Spleen (tissue), 11 donors: ENCODE data around the gene VPS37B. TPM values are rescaled to one million over a fixed set of nuclear protein-coding genes. Genes with fewer than 3 reads are reported as not detected.

ENCODE experiments used
- DNase-seq: peaks from one replicate; pipeline ENCODE4 v3.0.0-alpha.2; 2020
- H3K27ac ChIP-seq, 8 donors: fragments of 200-600 bp; sonication (generic) in 7 of 8; 1 replicate in 4 of 8; 2 replicates in 4 of 8; pipeline versions ENCODE4 v1.5.0 to v1.8.0; 2016 to 2021; ENCODE audit warnings: inconsistent platforms in 4 of 8, mild to moderate bottlenecking in 4 of 8, moderate library complexity in 1 of 8
- H3K27me3 ChIP-seq, 7 donors: fragments of 200-600 bp; sonication (generic) in 6 of 7; replicated peaks in 1 of 7; 1 replicate in 4 of 7; 2 replicates in 3 of 7; pipeline versions ENCODE4 v1.5.0 to v1.8.0; 2016 to 2021; ENCODE audit warnings: inconsistent platforms in 3 of 7, mild to moderate bottlenecking in 1 of 7
- H3K36me3 ChIP-seq, 6 donors: fragments of 200-600 bp; sonication (generic) in 5 of 6; 1 replicate in 4 of 6; 2 replicates in 2 of 6; pipeline versions ENCODE4 v1.5.0 to v1.8.0; 2016 to 2021; ENCODE audit warnings: inconsistent platforms in 2 of 6
- H3K4me1 ChIP-seq, 6 donors: fragments of 200-600 bp; sonication (generic) in 5 of 6; 1 replicate in 3 of 6; 2 replicates in 3 of 6; pipeline versions ENCODE4 v1.5.0 to v1.8.0; 2016 to 2021; ENCODE audit warnings: inconsistent platforms in 3 of 6
- H3K4me3 ChIP-seq, 8 donors: fragments of 200-600 bp; sonication (generic) in 7 of 8; 1 replicate in 4 of 8; 2 replicates in 4 of 8; pipeline versions ENCODE4 v1.5.0 to v1.8.0; 2016 to 2021; ENCODE audit warnings: inconsistent platforms in 4 of 8, mild to moderate bottlenecking in 4 of 8, moderate library complexity in 2 of 8
- H3K9me3 ChIP-seq, 8 donors: fragments of 200-600 bp; sonication (generic) in 7 of 8; 1 replicate in 4 of 8; 2 replicates in 4 of 8; pipeline versions ENCODE4 v1.5.0 to v1.8.0; 2016 to 2021; ENCODE audit warnings: inconsistent platforms in 4 of 8
- CTCF ChIP-seq, 11 experiments: fragments of 200-600 bp in 7 of 11; fragments of 450-650 bp in 4 of 11; sonication (generic) in 4 of 11; IDR thresholded peaks in 8 of 11; conservative IDR thresholded peaks in 3 of 11; 1 replicate in 7 of 11; 2 replicates in 4 of 11; pipeline versions ENCODE4 v1.4.0 to v1.8.0; 2016 to 2021; ENCODE audit warnings: antibody characterized with exemption in 11 of 11, inconsistent platforms in 4 of 11, mild to moderate bottlenecking in 1 of 11
- POLR2A ChIP-seq, 3 donors: fragments of 450-650 bp; IDR thresholded peaks; one replicate each; pipeline ENCODE4 v1.5.1; 2017; ENCODE audit warnings: antibody characterized with exemption in 3 of 3, mild to moderate bottlenecking in 1 of 3
- POLR2AphosphoS5 ChIP-seq, 3 donors: sonication (generic); formaldehyde crosslinking; IDR thresholded peaks; one replicate each; pipeline ENCODE4 v1.5.1; 2017; ENCODE audit warnings: antibody characterized with exemption in 3 of 3
- WGBS, 5 donors: extraction: QIAGEN DNeasy Blood & Tissue Kit in 3 of 5; methylation state at CpG; one replicate each; pipeline versions ENCODE4 v1.1.5 to v1.1.7; 2013 to 2018; 5-methylcytosine and 5-hydroxymethylcytosine counted together
- intact Hi-C: fragments of 100-400 bp; cut with DNase I; formaldehyde crosslinking; loops from one replicate; pipeline ENCODE4 v1.15.0; 2023; ENCODE audit warnings: low total_unique reads
- polyA plus RNA-seq, 3 donors: library from polyadenylated mRNA; stranded (reverse); fragments of 200-250 nt; gene quantifications; one replicate each; pipeline ENCODE4 v1.2.1, GENCODE V29; 2013
- total RNA-seq, 7 donors: library from RNA; depleted of rRNA in 3 of 7; stranded (reverse); fragments of >200 nt in 3 of 7; fragmentation: NEBNext Ultra II Directional in 4 of 7; extraction: Animal tissue kit (Norgen Biotek cat#: 25700) in 4 of 7; gene quantifications; one replicate each; pipeline versions ENCODE4 v1.1.0 to v1.2.1, GENCODE V29; 2016 to 2021
- donor health status: healthy with polysubstance abuse.
- donor health status: DM: no; HTN: no; CAD: no; lungs with moderate emphysema.
- donor health status: DM: no; HTN: no; CAD: no.
- donor health status: Bipolar disorder and iron deficiency.
- donor health status: healthy.
- donor health status: DM: no; HTN: no; CAD: no.
- donor health status: DM: yes; HTN: yes; CAD: no.

VPS37B gene
- total and polyA plus RNA-seq, 10 donors: 24.8 to 67.5 (median 47.3) TPM

- TF ChIP-seq POLR2AphosphoS5 (IDR thresholded peaks at IDR 0.05): peak in 2 of 3 donors; percentile 59 to 75
- TF ChIP-seq CTCF (IDR thresholded peaks at IDR 0.05 in 8 of 11, conservative IDR thresholded peaks at IDR 0.05 in 3 of 11): no peak
- Histone ChIP-seq H3K9me3 (no peaks in the 10 kb centered on the region), H3K27me3 (no peaks in the 10 kb centered on the region), H3K36me3 (peaks cover 0 to 51% (median 34%) of the 10 kb centered on the region in 6 donors), H3K27ac (peak overlapping the region; percentile 39 to 92 (median 88)), H3K4me1 (peaks cover 80 to 100% (median 99%) of the 10 kb centered on the region in 6 donors), H3K4me3 (peak overlapping the region in 7 of 8 donors; percentile 6 to 56 (median 22))
- peak; percentile 89 for DNase-seq
- WGBS, 5 donors: 13 to 18% (median 16%) methylated on average over 23 of the region's 23 CpGs
- intact Hi-C loops: no loop called here
Measured at GRCh38 chr12:122871851-122872780, 23.8 kb downstream of the VPS37B start.

- H3K36me3 ChIP-seq: peaks cover 4 to 56% (median 44%) of the 10 kb centered on the region in 6 donors
- peaks cover 70 to 100% (median 95%) of the 10 kb centered on the region in 6 donors for H3K4me1 ChIP-seq
- H3K27me3 ChIP-seq: no peaks in the 10 kb centered on the region
- peak; percentile 16 to 61 (median 49) for TF ChIP-seq POLR2AphosphoS5 (IDR thresholded peaks at IDR 0.05)
- TF ChIP-seq POLR2A (IDR thresholded peaks at IDR 0.05): no peak
- no peak for TF ChIP-seq CTCF (IDR thresholded peaks at IDR 0.05 in 8 of 11, conservative IDR thresholded peaks at IDR 0.05 in 3 of 11)
- whole genome bisulfite sequencing, 5 donors: 24 to 29% (median 27%) methylated on average over 12 to 15 of the region's 15 CpGs
- DNase-seq: peak; percentile 74
- peak overlapping the region in 7 of 8 donors; percentile 6 to 56 (median 22) for H3K4me3 ChIP-seq
- peak overlapping the region; percentile 39 to 92 (median 88) for H3K27ac ChIP-seq
- H3K9me3 ChIP-seq: no peaks in the 10 kb centered on the region
- intact Hi-C loops: no loop called here
Measured at GRCh38 chr12:122870867-122871664, 24.9 kb downstream of the VPS37B start.

- Histone ChIP-seq H3K9me3 (no peaks in the 10 kb centered on the region), H3K4me1 (peaks cover 62 to 100% (median 91%) of the 10 kb centered on the region in 6 donors), H3K27ac (peak overlapping the region; percentile 1 to 92 (median 88)), H3K4me3 (peak overlapping the region in 2 of 8 donors; percentile 23 to 56), H3K27me3 (no peaks in the 10 kb centered on the region), H3K36me3 (peaks cover 4 to 64% (median 52%) of the 10 kb centered on the region in 6 donors)
- DNase-seq: peak; percentile 69
- TF ChIP-seq CTCF (IDR thresholded peaks at IDR 0.05 in 8 of 11, conservative IDR thresholded peaks at IDR 0.05 in 3 of 11) (no peak), POLR2AphosphoS5 (IDR thresholded peaks at IDR 0.05) (peak in 1 of 3 donors; percentile 43)
- 84 to 92% (median 85%) methylated on average over 9 to 11 of the region's 11 CpGs for WGBS, 5 donors
- intact Hi-C loops: no loop called here
Measured at GRCh38 chr12:122870163-122870842, 25.6 kb downstream of the VPS37B start.
